HUDEP-2 (cell line): ENCODE measurements around the gene C5AR1.
"Not testable (repeated sequence)": the region's sequence is repeated elsewhere in the genome, so short reads cannot be mapped to it uniquely, and the experiment has no call there.

ENCODE experiments used
- DNase-seq, 76 experiments: peaks; one replicate each; lab custom pipeline; 2025; ENCODE audit not compliant: unreplicated experiment in 76 of 76; lab: John Stamatoyannopoulos, UW

The C5AR1 gene

GRCh38 chr19:47324502-47324901 lies 14.8 kb downstream of the C5AR1 start:
- no peak for DNase-seq

DNA sequence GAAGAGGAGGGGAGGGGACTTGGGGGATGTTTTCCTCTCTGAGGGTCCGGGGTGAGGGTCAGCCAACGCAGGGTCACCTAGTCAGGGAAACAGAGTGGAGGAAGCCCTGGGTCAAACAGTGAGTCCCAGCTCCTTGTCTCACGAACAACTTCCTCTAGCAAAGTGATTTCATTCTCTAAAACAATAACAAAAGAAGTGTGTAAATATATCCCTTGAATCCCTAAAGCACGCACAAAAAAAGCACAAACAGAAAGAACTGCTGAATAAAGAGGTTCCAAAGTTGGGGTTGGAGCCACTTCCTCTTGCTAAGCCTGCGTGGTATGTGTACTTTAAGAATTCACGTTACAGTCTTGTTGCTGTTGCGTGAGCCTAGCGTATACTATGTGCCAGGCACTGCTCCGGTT lies 20.8 kb downstream of the C5AR1 start:
- DNase-seq, result no peak

DNA sequence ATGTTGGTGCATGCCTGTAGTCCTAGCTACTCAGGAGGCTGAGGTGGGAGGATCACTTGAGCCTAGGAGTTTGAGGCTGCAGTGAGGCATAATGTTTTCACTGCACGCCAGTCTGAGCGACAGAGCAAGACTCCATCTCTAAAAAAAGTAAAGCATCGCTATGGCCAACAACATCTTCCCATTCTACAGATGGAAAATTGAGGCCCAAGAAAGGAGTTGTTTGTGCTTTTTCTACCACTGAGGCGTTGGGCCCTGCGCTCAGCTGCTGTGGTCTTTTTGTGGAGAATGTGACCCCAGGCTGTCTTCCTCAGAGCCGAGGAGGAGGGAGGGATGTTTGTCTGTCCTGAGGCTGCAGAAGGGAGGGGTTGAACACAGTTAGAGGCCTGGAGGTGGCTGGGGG lies 21.8 kb downstream of the C5AR1 start:
- no peak for DNase-seq

DNA sequence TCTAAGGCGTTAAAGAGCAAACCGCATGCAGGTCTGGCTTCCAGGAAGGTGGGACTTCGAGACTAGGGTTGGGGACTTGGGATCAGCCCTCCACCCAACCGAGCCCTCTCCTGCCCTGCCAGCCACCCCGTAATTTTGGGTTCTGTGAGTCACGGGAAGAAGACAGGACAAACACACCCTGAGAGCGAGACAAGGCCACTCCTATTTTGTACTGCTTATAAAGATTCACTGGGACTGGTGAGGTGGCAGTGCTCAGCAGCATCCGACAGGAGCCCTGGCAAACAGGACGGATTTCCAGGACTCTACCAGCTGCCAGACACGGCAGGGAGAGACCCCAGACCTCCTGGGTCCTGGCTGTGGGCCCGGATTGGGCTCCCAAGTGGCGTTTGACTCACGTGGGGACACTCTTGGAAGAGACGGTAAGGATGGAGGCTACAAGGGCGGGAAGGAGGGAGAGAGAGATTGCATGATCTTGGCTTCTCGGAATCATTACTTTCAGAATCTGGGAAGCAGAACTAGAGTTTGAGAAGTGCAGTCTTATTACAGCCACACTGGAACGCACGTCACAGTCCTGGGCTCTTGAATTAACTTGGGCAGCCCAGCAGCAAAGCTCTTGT lies 22.4 kb downstream of the C5AR1 start, which contains the start of gene C5AR2:
C5AR2 (plus strand) TSS at position 245 of the 617 bp plus-strand sequence. CDS start 8,625 bp downstream, outside the sequence.
- DNase-seq, result peak in 24 of 76 experiments; percentile 13 to 64 (median 30)

GRCh38 chr19:47336765-47337718 lies 27.4 kb downstream of the C5AR1 start:
- peak in 69 of 76 experiments; percentile 23 to 88 (median 68) for DNase-seq

DNA sequence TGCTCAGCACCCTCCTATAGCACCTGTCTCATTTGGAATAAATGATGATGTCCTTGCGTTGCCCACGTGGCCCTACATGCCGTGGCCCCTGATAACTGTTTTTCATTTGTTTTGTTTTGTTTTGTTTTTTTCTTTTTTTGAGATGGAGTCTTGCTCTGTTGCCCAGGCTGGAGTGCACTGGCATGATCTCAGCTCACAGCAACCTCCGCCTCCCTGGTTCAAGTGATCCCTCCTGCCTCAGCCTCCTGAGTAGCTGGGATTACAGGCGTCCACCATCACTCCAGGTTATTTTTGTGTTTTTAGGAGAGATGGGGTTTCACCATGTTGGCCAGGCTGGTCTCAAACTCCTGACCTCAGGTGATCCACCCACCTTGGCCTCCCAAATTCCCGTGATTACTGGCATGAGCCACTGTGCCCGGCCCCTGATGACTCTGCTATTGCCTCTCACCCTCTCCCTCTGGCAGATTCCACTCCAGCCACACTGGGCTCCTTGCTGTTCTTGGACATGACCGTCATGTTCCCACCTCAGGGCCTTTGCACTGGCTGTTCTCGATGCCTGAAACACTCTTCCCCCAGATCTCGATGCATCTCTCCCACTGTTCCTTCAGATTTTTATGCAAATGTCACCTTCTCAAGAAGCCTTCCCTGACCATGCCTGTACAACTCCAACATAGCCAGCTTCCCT lies 29.7 kb downstream of the C5AR1 start:
- DNase-seq, result no peak

DNA sequence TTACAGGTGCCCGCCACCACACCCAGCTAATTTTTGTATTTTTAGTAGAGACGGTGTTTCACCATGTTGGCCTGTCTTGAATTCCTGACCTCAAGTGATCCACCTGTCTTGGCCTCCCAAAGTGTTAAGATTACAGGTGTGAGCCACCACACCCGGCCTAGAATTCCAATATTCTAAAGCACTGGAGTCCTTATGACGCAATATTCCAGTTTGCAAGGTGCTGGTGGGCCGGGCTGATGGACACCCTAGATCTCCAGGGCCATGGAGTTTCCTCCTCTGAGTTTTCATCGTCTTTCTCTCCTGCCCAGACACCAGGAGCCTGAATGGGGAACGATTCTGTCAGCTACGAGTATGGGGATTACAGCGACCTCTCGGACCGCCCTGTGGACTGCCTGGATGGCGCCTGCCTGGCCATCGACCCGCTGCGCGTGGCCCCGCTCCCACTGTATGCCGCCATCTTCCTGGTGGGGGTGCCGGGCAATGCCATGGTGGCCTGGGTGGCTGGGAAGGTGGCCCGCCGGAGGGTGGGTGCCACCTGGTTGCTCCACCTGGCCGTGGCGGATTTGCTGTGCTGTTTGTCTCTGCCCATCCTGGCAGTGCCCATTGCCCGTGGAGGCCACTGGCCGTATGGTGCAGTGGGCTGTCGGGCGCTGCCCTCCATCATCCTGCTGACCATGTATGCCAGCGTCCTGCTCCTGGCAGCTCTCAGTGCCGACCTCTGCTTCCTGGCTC lies 31.0 kb downstream of the C5AR1 start:
- DNase-seq, result no peak

DNA sequence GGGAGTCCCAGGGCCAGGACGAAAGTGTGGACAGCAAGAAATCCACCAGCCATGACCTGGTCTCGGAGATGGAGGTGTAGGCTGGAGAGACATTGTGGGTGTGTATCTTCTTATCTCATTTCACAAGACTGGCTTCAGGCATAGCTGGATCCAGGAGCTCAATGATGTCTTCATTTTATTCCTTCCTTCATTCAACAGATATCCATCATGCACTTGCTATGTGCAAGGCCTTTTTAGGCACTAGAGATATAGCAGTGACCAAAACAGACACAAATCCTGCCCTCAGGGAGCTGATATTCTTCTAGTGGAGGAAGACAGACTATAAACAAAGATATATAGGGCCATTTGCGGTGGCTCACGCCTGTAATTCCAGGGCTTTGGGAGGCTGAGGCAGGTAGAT lies 32.1 kb downstream of the C5AR1 start:
- DNase-seq, result no peak

- no peak for DNase-seq
Observed at GRCh38 chr19:47343194-47343802, 33.6 kb downstream of the C5AR1 start.

GRCh38 chr19:47344425-47344824 lies 34.8 kb downstream of the C5AR1 start:
- DNase-seq, result no peak

DNA sequence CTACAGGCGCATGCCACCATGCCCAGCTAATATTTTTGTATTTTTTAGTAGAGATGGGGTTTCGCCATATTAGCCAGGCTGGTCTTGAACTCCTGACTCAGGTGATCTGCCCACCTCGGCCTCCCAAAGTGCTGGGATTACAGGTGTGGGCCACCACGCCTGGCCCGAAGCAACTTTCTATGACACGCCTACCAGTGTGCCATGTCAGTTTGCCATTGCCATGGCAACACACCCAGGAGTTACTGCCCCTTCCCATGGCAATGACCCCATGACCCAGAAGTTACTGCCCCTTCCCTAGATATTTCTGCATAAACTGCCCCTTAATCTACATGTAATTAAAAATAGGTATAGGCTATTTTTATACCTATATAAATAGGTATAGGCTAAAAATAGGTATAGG lies 36.4 kb downstream of the C5AR1 start:
- not testable (repeated sequence) for DNase-seq

- peak in 75 of 76 experiments; percentile 91 to 100 (median 99) for DNase-seq
Observed at GRCh38 chr19:47348819-47349795, 39.4 kb downstream of the C5AR1 start, which contains the start of gene DHX34. TSS of gene DHX34 (plus strand) at chr19:47349315. CDS start at chr19:47353031, 3,716 bp downstream.

DNA sequence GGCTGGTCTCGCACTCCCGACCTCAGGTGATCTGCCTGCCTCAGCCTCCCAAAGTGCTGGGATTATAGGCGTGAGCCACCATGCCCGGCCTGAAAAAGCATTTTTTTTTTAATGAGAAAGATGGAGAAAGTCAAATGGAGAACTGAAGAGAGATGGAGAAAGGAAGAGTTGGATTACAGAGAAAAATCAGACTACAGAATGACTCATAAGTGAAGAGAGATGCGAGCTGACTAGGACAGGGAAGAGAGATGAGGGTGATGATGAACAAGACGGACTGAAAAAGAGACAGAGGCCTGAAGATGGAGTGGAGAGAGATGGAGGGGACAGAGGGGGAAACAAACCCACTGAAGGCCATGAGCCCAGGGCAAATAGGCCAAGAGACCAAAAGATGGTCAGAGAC lies 41.0 kb downstream of the C5AR1 start:
- no peak for DNase-seq

GRCh38 chr19:47351548-47351947 lies 41.9 kb downstream of the C5AR1 start:
- DNase-seq, result peak in 41 of 76 experiments; percentile 8 to 70 (median 38)

DNA sequence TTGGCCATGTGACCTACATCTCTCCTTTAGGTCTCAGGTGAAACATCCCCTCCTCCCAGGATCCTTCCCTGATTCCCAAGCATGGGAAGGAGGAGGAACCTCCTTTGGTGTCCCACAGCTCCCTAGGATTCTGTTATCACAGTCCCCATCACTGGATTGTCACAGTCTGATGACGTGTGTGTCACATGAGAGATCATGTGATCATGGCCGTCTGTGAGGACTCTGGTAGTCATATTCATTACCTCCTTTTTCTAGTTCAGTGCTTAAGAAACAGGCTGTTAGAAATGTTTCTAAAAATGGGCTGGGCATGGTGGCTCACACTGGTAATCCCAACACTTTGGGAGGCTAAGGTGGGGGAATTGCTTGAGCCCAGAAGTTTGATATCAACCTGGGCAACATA lies 42.4 kb downstream of the C5AR1 start:
- peak in 7 of 76 experiments; percentile 12 to 39 (median 26) for DNase-seq

GRCh38 chr19:47353307-47353712 lies 43.6 kb downstream of the C5AR1 start:
- no peak for DNase-seq

DNA sequence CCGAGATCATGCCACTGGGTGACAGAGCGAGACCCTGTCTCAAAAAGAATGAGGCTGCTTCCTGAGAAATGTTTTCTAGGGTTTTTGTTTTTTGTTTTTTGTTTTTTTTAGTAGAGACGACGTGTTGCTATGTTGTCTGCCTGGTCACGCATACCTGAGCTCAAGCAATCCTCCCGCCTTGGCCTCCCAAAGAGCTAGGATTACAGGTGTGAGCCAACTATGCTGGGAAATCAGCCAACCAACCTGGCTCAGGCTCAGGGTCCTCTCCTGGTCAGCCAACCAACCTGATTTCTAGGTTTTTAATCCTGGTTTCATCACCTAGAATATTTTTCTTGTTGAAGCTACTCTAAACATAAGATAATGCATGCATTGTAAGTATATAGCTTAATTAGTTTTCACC lies 47.2 kb downstream of the C5AR1 start:
- no peak for DNase-seq

- peak in 12 of 76 experiments; percentile 10 to 30 (median 22) for DNase-seq
Observed at GRCh38 chr19:47357788-47358680, 48.4 kb downstream of the C5AR1 start.
